Brain microvascular endothelial cell (primary cell): ENCODE results near the gene KLC1.
A peak's percentile ranks its signal among the peaks of the same experiment; 100 is the strongest.

Experiments
- DNase-seq: peaks from one replicate; pipeline ENCODE4 v3.0.0-alpha.2; 2020
- H3K27ac ChIP-seq: fragments of 250-450 bp; sonication (Bioruptor Pico); 2 replicates; pipeline ENCODE4 v1.5.1; 2020; ENCODE audit warnings: mild to moderate bottlenecking, moderate library complexity
- H3K27me3 ChIP-seq: fragments of 250-450 bp; sonication (Bioruptor Pico); replicated peaks from 2 replicates; pipeline ENCODE4 v1.5.1; 2020; ENCODE audit warnings: mild to moderate bottlenecking
- H3K36me3 ChIP-seq: fragments of 250-450 bp; sonication (Bioruptor Pico); replicated peaks from 2 replicates; pipeline ENCODE4 v1.5.1; 2020; ENCODE audit warnings: mild to moderate bottlenecking
- H3K4me3 ChIP-seq: 2 replicates; pipeline ENCODE4 v1.5.1; 2011; ENCODE audit warnings: low read depth, mild to moderate bottlenecking, control low read depth, low read length, moderate library complexity
- CTCF ChIP-seq: IDR thresholded peaks from 2 replicates; pipeline ENCODE4 v1.5.1; 2011; ENCODE audit warnings: low read depth, mild to moderate bottlenecking, moderate library complexity, low read length, control low read depth, inconsistent platforms; ENCODE audit errors: missing control alignments
- in situ Hi-C: cut with HindIII; loops from 2 replicates; pipeline ENCODE4 v1.10.0; 2017; ENCODE audit warnings: low sequenced_read_pairs, low pct_ligation_motif_present

KLC1 gene

GRCh38 chr14:103721334-103722120 lies 92.5 kb downstream of the KLC1 start:
- peak; percentile 84 for DNase-seq
- Histone ChIP-seq H3K27me3 (no peaks in the 10 kb centered on the region), H3K27ac (peak overlapping the region; percentile 35), H3K4me3 (no peak overlapping the region), H3K36me3 (no peaks in the 10 kb centered on the region)
- in situ Hi-C loops, result no loop called here
- peak; percentile 28 for TF ChIP-seq CTCF

GRCh38 chr14:103723748-103724081 lies 94.7 kb downstream of the KLC1 start:
- H3K27ac ChIP-seq, result no peak overlapping the region
- H3K36me3 ChIP-seq, result no peaks in the 10 kb centered on the region
- TF ChIP-seq CTCF, result no peak
- no peaks in the 10 kb centered on the region for H3K27me3 ChIP-seq
- no peak for DNase-seq
- no peak overlapping the region for H3K4me3 ChIP-seq
- in situ Hi-C loops, result no loop called here

GRCh38 chr14:103724116-103724515 lies 95.1 kb downstream of the KLC1 start:
- in situ Hi-C loops, result no loop called here
- H3K27ac ChIP-seq, result no peak overlapping the region
- peak; percentile 26 for TF ChIP-seq CTCF
- peak; percentile 60 for DNase-seq
- no peaks in the 10 kb centered on the region for H3K27me3 ChIP-seq
- H3K4me3 ChIP-seq, result no peak overlapping the region
- H3K36me3 ChIP-seq, result peaks cover 4% of the 10 kb centered on the region

- no peak for DNase-seq
- in situ Hi-C loops, result no loop called here
- Histone ChIP-seq H3K27me3 (no peaks in the 10 kb centered on the region), H3K36me3 (peaks cover 14% of the 10 kb centered on the region), H3K4me3 (no peak overlapping the region), H3K27ac (no peak overlapping the region)
- no peak for TF ChIP-seq CTCF
Measured at GRCh38 chr14:103725001-103725682, 96.1 kb downstream of the KLC1 start.

- H3K36me3 ChIP-seq, result peaks cover 14% of the 10 kb centered on the region
- in situ Hi-C loops, result no loop called here
- H3K4me3 ChIP-seq, result no peak overlapping the region
- no peak overlapping the region for H3K27ac ChIP-seq
- no peaks in the 10 kb centered on the region for H3K27me3 ChIP-seq
- TF ChIP-seq CTCF, result no peak
- no peak for DNase-seq
Measured at GRCh38 chr14:103725739-103726395, 96.9 kb downstream of the KLC1 start.
